Osteocyte (in vitro differentiated cells): ENCODE measurements around the gene FXN. TPM values are rescaled to one million over a fixed set of nuclear protein-coding genes. Genes with fewer than 3 reads are reported as not detected.

Experiments used
- DNase-seq: peaks from one replicate; pipeline ENCODE4 v3.0.0; 2021; ENCODE audit warnings: mixed read lengths; ENCODE audit not compliant: unreplicated experiment; ENCODE audit errors: extremely low spot score
- H3K27ac Mint-ChIP-seq: one replicate; pipeline ENCODE4 v1.8.0; 2021; ENCODE audit warnings: mild to moderate bottlenecking, mixed read lengths; ENCODE audit not compliant: unreplicated experiment
- H3K27me3 Mint-ChIP-seq: one replicate; pipeline ENCODE4 v1.8.0; 2021; ENCODE audit warnings: mixed read lengths; ENCODE audit not compliant: unreplicated experiment
- H3K36me3 Mint-ChIP-seq: one replicate; pipeline ENCODE4 v1.8.0; 2021; ENCODE audit warnings: mixed read lengths; ENCODE audit not compliant: unreplicated experiment
- H3K4me1 Mint-ChIP-seq: one replicate; pipeline ENCODE4 v1.8.0; 2021; ENCODE audit warnings: mixed read lengths; ENCODE audit not compliant: unreplicated experiment
- H3K4me3 Mint-ChIP-seq: one replicate; pipeline ENCODE4 v1.8.0; 2021; ENCODE audit warnings: mild to moderate bottlenecking, moderate library complexity, mixed read lengths; ENCODE audit not compliant: unreplicated experiment
- H3K9me3 Mint-ChIP-seq: one replicate; pipeline ENCODE4 v1.8.0; 2021; ENCODE audit warnings: mixed read lengths; ENCODE audit not compliant: unreplicated experiment
- CTCF ChIP-seq: fragments of 200-600 bp; sonication (generic); IDR thresholded peaks from 2 replicates; pipeline ENCODE4 v1.5.0; 2021; ENCODE audit warnings: antibody characterized with exemption, mild to moderate bottlenecking, moderate library complexity
- total RNA-seq: library from RNA; stranded (reverse); gene quantifications from 2 replicates; pipeline ENCODE4 v1.2.1, GENCODE V29; 2021

FXN gene
- total RNA-seq, 1 donor from 2014 or later = 9.8 TPM

- Mint-ChIP-seq H3K4me1 (peaks cover 2% of the 10 kb centered on the region), H3K27me3 (no peaks in the 10 kb centered on the region), H3K4me3 (no peak overlapping the region), H3K27ac (no peak overlapping the region), H3K36me3 (peaks cover 11% of the 10 kb centered on the region), H3K9me3 (no peaks in the 10 kb centered on the region)
- DNase-seq = no peak
- TF ChIP-seq CTCF = no peak
Observed at GRCh38 chr9:69056191-69056815, 20.8 kb downstream of the FXN start.

- Mint-ChIP-seq H3K4me1 (peaks cover 2% of the 10 kb centered on the region), H3K36me3 (peaks cover 11% of the 10 kb centered on the region)
- TF ChIP-seq CTCF = no peak
Observed at GRCh38 chr9:69058101-69058500, 22.5 kb downstream of the FXN start.

GRCh38 chr9:69060766-69061165 is 25.2 kb downstream of the FXN start:
- Mint-ChIP-seq H3K27me3 (no peaks in the 10 kb centered on the region), H3K9me3 (no peaks in the 10 kb centered on the region), H3K4me1 (no peaks in the 10 kb centered on the region), H3K27ac (no peak overlapping the region), H3K4me3 (no peak overlapping the region), H3K36me3 (peaks cover 11% of the 10 kb centered on the region)
- no peak for DNase-seq
- TF ChIP-seq CTCF = no peak

More at GRCh38 chr9:69058101-69058500, 22.5 kb downstream of the FXN start:
- H3K9me3 Mint-ChIP-seq = no peaks in the 10 kb centered on the region
- no peak for DNase-seq
- H3K4me3 Mint-ChIP-seq = no peak overlapping the region
- no peak overlapping the region for H3K27ac Mint-ChIP-seq
- no peaks in the 10 kb centered on the region for H3K27me3 Mint-ChIP-seq

- Mint-ChIP-seq H3K27ac (no peak overlapping the region), H3K27me3 (no peaks in the 10 kb centered on the region), H3K36me3 (peaks cover 12% of the 10 kb centered on the region), H3K9me3 (no peaks in the 10 kb centered on the region), H3K4me3 (no peak overlapping the region), H3K4me1 (no peaks in the 10 kb centered on the region)
- no peak for DNase-seq
- no peak for TF ChIP-seq CTCF
Observed at GRCh38 chr9:69062195-69062594, 26.6 kb downstream of the FXN start.

GRCh38 chr9:69063839-69064238 is 28.3 kb downstream of the FXN start:
- Mint-ChIP-seq H3K27ac (no peak overlapping the region), H3K36me3 (peaks cover 6% of the 10 kb centered on the region), H3K4me3 (no peak overlapping the region), H3K9me3 (no peaks in the 10 kb centered on the region), H3K4me1 (no peaks in the 10 kb centered on the region), H3K27me3 (no peaks in the 10 kb centered on the region)
- no peak for TF ChIP-seq CTCF
- DNase-seq = no peak
